Middle frontal gyrus (tissue), 1 donor: ENCODE results near the gene SPAG9.
"Not testable (repeated sequence)": the region's sequence is repeated elsewhere in the genome, so short reads cannot be mapped to it uniquely, and the experiment has no call there.

Experiments used
- DNase-seq: peaks from one replicate; pipeline ENCODE4 v3.0.0-alpha.2; 2015; ENCODE audit warnings: low spot score; ENCODE audit errors: extremely low spot score

The SPAG9 gene

GRCh38 chr17:50944054-50944901 is 176.4 kb downstream of the SPAG9 start:
- DNase-seq: no peak

DNA sequence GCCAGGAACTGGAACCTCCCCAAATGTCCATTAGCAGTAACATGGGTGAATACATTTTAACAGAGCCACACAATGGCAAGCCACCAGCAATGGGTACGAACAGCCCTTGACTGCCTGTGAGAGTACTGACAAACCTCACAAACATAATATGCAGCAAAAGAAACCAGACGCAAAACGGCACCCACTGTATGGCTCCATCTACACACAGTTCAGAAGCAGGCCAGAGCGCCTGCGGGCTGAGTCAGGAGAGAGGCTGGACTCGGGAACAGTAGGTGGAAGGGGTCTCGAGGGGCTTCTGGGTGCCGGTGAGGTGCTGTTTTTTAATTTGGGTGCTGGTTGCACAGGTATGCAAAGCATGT is 177.1 kb downstream of the SPAG9 start:
- no peak for DNase-seq

- not testable (repeated sequence) for DNase-seq
These were observed 179.0 kb downstream of the SPAG9 start for GRCh38 chr17:50941676-50942048.

- DNase-seq: no peak
These were observed 180.6 kb downstream of the SPAG9 start for GRCh38 chr17:50939795-50940684.

DNA sequence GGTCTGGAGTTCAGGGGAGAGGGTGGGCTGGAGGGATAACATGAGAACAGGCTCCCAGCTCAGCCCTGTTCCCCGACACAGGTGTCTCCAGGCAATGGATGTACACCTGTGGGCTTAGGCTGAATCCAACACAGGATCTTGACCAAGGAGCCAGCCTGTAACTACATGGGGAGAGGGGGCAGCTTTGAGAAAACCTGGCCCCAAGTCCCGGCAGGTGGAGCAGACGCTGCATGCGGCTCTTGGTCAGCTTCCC is 181.2 kb downstream of the SPAG9 start:
- DNase-seq: no peak

- no peak for DNase-seq
These were observed 181.7 kb downstream of the SPAG9 start for GRCh38 chr17:50938821-50939541.

- no peak for DNase-seq
These were observed 184.7 kb downstream of the SPAG9 start for GRCh38 chr17:50935996-50936266.

- peak; percentile 56 for DNase-seq
These were observed 185.3 kb downstream of the SPAG9 start for GRCh38 chr17:50935221-50935995.

DNA sequence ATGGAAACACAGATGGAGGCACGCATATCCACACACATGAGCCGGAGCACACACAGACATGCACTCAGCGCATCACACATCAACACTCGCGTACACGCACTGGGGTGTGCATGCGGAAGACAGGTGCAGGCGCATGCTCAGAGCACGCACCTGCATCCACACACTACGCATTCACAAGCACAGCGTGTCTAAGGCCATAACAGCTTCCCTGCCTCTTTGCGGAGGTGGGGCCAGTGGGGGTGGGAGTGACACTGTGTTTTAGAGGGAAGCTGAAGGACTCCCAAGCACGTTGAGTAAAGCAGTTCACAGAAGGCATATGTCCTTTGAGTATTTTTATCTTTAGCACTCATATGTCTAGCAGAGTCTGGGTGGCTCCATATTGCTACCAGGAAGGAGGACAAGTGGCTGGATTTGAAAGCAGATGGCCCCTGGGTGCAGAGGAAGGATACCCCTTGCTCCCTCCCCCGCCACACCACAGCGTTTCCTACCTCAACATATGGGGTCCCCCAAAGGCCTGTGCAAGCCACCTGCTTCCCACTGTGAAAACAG is 185.9 kb downstream of the SPAG9 start:
- no peak for DNase-seq

DNA sequence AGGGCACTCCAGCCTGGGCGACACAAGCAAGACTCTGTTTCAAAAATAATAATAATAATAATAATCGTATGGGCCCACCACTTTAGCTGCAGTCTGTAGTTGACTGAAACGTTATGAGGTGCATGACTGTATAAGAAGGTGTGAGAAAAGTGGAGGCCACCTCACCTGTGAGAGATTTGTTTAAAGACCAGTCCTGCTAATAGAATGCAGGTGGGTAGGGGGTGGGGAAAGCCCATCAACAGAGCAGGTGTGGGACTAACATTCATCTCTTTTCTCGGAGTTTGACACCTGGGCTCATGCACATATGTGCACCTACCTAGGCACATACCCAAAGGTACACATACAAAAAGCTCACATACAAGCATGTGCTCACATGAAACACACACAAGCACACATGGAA is 186.5 kb downstream of the SPAG9 start:
- no peak for DNase-seq

DNA sequence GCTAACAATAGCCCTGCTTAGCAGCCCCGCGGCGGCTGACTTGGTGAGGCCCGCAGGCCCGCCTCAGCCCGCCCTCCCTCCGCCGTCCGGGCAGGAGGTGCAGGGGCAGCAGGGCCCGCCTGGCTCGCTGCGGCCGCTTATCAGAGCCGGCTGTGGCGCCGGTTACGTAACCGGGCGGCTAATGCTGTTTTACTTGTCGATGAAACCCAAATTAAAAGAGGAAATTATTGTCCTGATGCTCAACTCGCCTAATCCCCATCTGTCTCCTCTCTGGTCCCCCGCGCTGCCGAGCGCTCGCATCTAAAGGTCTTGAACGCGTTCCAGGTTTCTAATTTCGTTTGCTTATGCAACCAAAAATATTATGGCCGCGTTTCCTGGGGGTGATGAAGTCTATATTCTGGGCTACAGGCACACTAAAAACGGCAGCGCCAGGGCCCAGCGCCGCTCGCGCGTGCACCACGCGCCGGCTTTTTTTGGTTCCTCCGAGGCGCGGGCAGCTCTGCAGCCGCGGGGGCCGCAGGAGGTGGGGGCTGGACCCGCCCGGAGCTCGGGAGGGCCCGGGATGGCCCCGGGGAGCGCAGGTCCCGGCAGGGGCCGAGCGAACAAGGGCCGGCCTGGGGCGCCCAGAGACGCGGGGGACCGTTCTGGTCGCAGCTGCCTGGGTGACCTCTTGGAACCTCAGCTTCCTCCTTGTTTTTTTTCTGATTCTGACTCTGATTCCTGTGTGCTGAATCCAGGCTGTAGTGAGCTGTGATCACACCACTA is 189.3 kb downstream of the SPAG9 start:
- DNase-seq: peak; percentile 90

- no peak for DNase-seq
These were observed 192.0 kb downstream of the SPAG9 start for GRCh38 chr17:50928646-50929045.

- DNase-seq: no peak
These were observed 193.4 kb downstream of the SPAG9 start for GRCh38 chr17:50927287-50927686.

DNA sequence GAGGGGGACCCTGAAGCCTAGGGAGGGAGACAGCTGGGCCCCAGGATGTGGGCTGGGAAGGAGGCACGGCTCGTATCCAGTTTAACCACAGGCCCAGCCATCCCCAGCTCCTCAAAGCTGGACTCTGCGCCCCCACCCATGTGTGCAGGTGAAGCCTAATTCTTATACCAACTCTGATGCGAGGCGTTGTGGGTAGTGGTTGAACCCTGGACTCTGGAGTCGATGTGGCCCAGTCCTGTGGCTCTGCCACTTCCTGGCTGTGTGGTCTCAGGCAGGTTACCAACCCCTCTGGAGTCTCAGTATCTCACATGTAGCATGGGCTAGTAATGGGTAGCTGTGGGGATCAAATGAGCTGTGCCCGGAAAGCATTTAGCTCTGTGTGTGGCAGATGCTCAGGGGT is 194.1 kb downstream of the SPAG9 start:
- no peak for DNase-seq

DNA sequence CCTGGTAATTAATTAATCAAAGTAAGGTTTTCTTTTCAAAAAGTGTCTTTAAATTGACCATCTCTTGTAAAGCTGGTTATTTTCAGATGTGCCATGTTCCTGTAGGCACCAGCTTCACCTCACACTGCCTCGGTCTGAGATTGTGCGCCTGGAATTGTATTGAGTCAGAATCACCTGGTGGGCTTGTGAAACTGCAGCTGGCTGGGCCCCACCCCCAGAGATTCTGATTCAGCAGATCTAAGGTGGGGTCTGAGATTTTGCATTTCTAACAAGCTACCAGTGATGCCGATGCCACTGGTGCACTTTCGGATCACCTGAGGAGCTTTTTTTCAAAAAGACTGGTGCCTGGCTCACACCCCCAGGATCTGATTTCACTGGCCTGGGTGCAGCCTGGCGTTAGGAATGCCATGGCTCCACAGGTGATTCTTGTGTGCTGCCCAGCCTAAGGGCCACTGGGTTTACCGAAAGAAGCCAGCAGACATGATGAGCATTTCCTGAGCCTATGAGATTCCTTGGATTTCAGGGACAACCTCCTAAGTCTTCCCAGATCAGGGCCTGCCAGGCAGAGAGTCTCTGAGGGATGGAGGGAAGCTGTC is 195.3 kb downstream of the SPAG9 start:
- no peak for DNase-seq

DNA sequence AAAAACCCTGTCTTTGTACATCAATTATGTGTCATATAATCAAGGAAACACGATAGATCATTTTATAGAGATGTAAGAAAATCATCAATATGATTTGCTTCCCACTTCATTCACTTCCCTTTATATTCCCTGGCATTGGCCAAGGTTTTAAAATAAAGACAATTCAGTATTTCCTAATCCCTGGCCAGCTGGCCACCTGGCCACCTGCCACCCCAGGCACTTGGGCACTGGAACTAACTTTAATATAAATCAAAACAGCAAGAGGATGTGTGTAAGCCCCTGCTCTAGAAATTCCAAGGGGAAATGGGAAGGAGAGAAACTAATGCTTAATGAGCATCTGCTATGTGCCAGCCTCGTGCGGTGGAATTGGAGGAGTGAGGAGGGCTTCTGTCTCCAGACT is 195.9 kb downstream of the SPAG9 start:
- no peak for DNase-seq

DNA sequence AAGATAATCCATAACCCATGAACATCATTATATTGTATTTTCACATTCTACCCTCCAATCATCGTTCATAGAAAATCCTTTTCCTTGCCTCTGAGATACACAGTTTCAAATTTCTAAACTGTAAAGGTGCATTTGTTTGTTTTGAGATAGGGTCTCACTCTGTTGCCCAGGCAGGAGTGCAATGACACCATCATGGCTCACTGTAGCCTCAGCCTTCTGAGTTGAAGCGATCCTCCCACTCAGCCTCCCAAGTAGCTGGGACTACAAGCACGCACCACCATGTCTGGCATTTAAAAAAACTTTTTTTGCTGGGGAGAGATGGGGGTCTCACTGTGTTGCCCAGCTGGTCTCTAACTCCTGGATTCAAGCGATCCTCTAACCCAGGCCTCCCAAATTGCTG is 196.4 kb downstream of the SPAG9 start:
- DNase-seq: no peak

GRCh38 chr17:50923611-50924010 is 197.1 kb downstream of the SPAG9 start:
- DNase-seq: no peak

DNA sequence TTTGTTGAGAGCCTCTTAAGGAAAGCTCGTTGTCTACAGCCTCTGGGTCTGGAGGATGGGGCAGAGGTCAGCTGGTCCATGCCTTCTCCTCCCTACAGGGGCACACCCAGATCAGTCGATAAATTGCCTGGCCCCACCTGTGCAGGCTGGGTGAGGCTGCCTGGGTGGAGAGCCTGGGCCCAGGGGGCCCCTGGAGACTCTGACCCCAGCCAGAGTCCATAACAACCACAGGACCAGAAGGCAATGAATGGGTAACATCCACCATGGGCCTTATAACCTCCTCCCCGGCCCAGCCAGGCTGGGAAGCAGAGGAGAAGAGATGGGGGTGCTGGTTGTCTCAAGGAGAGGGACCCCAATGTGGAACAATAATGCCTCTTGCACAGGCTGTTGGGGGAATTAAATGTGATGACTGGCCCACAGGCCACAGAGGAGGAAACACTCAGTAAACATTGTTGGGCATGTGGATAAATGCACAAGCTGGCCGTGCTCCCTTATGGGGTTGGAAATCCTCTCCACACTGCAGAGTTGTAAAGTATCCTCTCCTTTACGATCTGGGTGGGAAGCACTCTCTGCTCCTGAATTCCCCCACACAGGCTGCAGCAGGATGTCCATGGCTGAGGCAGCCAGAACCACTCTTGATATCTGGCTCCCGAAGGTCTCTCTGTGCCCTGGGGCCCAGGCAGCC is 197.8 kb downstream of the SPAG9 start:
- DNase-seq: no peak

DNA sequence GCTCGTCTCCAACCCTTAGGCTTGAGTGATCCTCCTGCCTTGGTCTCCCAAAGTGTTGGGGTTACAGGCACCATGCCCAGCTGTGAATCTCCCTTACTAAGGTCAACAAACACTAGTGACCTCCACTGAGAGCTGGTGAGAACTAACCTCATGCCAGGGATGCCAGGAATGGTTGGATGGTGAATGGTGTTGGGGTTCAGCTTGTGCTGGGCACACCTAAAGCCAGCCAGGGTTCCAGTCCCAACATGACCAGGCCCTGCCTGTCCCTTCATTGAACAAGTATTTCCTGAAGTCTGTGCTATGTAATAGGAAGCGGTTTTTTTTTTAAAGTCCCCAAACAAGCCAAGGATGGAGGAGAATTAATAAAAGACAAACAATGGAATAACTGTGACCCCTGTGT is 198.6 kb downstream of the SPAG9 start:
- no peak for DNase-seq
